SW480 (cell line): Measurements from ENCODE around the gene TIMMDC1.
"Not testable (repeated sequence)": the region's sequence is repeated elsewhere in the genome, so short reads cannot be mapped to it uniquely, and the experiment has no call there.

Experiments
- DNase-seq: peaks from one replicate; pipeline ENCODE4 v3.0.0-alpha.2; 2016; ENCODE audit warnings: low spot score

TIMMDC1 gene

GRCh38 chr3:119557192-119557876, 59.0 kb downstream of the TIMMDC1 start:
- DNase-seq: no peak

GRCh38 chr3:119557877-119558269, 59.5 kb downstream of the TIMMDC1 start:
- DNase-seq: no peak

GRCh38 chr3:119558626-119559317, 60.4 kb downstream of the TIMMDC1 start:
- DNase-seq: no peak

GRCh38 chr3:119559441-119559963, 61.2 kb downstream of the TIMMDC1 start, which contains the start of gene CD80:
CD80 (minus strand) TSS chr3:119559614; CDS start chr3:119557728, 1,886 bp downstream.
- DNase-seq: peak; percentile 70

DNA sequence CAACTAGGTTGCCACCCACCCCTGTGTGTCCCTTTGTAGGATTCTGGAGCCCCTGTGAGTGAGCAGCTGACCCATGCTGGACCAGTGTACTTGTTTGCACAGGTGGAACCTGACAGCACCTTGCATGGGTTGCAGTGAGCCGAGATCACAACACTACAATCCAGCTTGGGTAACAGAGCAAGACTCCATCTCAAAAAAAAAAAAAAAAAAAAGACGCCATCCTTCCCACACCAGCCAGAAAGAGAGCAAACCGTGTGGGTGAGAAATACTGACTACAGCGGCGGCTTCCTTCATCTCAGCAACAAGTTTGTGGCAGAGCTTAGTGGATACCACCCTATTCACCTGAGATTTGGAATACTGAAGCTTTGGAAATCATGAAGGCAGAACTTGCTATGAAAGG, 61.8 kb downstream of the TIMMDC1 start:
- no peak for DNase-seq

- DNase-seq: no peak
Measured at GRCh38 chr3:119562307-119562961, 64.1 kb downstream of the TIMMDC1 start.

DNA sequence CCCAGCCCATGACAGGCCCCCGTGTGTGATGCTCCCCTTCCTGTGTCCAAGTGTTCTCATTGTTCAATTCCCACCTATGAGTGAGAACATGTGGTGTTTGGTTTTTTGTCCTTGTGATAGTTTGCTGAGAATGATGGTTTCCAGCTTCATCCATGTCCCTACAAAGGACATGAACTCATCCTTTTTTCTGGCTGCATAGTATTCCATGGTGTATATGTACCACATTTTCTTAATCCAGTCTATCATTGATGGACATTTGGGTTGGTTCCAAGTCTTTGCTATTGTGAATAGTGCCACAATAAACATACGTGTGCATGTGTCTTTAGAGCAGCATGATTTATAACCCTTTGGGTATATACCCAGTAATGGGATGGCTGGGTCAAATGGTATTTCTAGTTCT, 65.0 kb downstream of the TIMMDC1 start:
- not testable (repeated sequence) for DNase-seq

- DNase-seq: no peak
Measured at GRCh38 chr3:119569156-119569555, 70.8 kb downstream of the TIMMDC1 start.

GRCh38 chr3:119570229-119570628, 71.9 kb downstream of the TIMMDC1 start:
- DNase-seq: no peak

- no peak for DNase-seq
Measured at GRCh38 chr3:119571230-119571629, 72.9 kb downstream of the TIMMDC1 start.

DNA sequence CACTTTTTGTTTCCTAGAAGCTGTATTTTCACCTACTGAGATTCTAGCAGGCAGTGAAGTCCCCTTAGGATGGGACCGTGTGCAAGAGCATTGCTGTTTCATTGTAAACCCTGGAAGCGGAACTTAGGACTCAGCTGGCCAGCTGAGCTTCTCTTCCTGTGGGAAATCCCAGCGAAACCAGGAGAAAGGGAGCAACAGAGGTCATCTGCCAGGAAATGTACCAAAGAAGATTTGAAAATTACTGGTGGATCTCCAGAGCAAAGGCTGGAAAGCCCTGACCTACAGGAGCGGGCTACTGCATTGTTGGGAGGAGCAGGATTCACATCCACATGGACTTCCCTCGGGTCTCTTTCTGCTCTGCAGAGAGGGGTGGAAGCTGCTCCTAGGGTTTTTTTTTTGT, 73.3 kb downstream of the TIMMDC1 start:
- no peak for DNase-seq
